DOHH2 (cell line): ENCODE measurements around the gene EME2.

Experiments used
- H3F3A ChIP-seq: fragments of 200-600 bp; sonication (generic), shearing (Covaris generic); 2 replicates; pipeline ENCODE4 v1.6.0; 2016; ENCODE audit warnings: antibody characterized with exemption, mild to moderate bottlenecking; ENCODE audit not compliant: control insufficient read depth, insufficient read depth
- H3K27ac ChIP-seq: fragments of 200-600 bp; sonication (generic); 2 replicates; pipeline ENCODE4 v1.5.1; 2014; ENCODE audit warnings: low read depth, mild to moderate bottlenecking, low read length, moderate library complexity
- H3K27me3 ChIP-seq: fragments of 200-600 bp; sonication (generic); 2 replicates; pipeline ENCODE4 v1.6.1; 2014; ENCODE audit warnings: mild to moderate bottlenecking, low read length, mixed read lengths; ENCODE audit not compliant: control insufficient read depth
- H3K36me3 ChIP-seq: fragments of 200-600 bp; sonication (generic); 2 replicates; pipeline ENCODE4 v1.6.1; 2014; ENCODE audit warnings: mild to moderate bottlenecking, low read length, moderate library complexity, mixed read lengths; ENCODE audit not compliant: control insufficient read depth
- H3K4me1 ChIP-seq: fragments of 200-600 bp; sonication (generic); 2 replicates; pipeline ENCODE4 v1.6.1; 2014; ENCODE audit warnings: mild to moderate bottlenecking, low read length, mixed read lengths; ENCODE audit not compliant: control insufficient read depth
- H3K4me2 ChIP-seq: fragments of 200-600 bp; sonication (generic); 2 replicates; pipeline ENCODE4 v1.6.0; 2014; ENCODE audit warnings: mild to moderate bottlenecking, low read length, moderate library complexity
- H3K4me3 ChIP-seq: fragments of 200-600 bp; sonication (generic); 2 replicates; pipeline ENCODE4 v1.5.1; 2014; ENCODE audit warnings: mild to moderate bottlenecking, low read length, mixed read lengths
- H3K79me2 ChIP-seq: fragments of 200-600 bp; sonication (generic); 2 replicates; pipeline ENCODE4 v1.6.1; 2014; ENCODE audit warnings: mild to moderate bottlenecking, low read length, mixed read lengths; ENCODE audit not compliant: control insufficient read depth
- H3K9me2 ChIP-seq: fragments of 200-600 bp; sonication (generic); replicated peaks from 2 replicates; pipeline ENCODE4 v1.6.1; 2014; ENCODE audit warnings: mild to moderate bottlenecking, low read length, mixed read lengths; ENCODE audit not compliant: control insufficient read depth
- H3K9me3 ChIP-seq: fragments of 200-600 bp; sonication (generic); 2 replicates; pipeline ENCODE4 v1.6.1; 2014; ENCODE audit warnings: antibody characterized with exemption, low read length, mixed read lengths; ENCODE audit not compliant: control insufficient read depth, insufficient read depth
- H4K20me1 ChIP-seq: fragments of 200-600 bp; sonication (generic); 2 replicates; pipeline ENCODE4 v1.6.0; 2014; ENCODE audit warnings: low read depth, mild to moderate bottlenecking, antibody characterized with exemption, low read length, moderate library complexity; ENCODE audit not compliant: control insufficient read depth, insufficient read depth
- EZH2phosphoT487 ChIP-seq: fragments of 200-600 bp; sonication (generic); IDR thresholded peaks from 2 replicates; pipeline ENCODE4 v1.6.1; 2017; ENCODE audit warnings: borderline replicate concordance, mild to moderate bottlenecking, antibody characterized with exemption, low read length, moderate library complexity, mixed read lengths
- TF ChIP-seq, protein P1 (sequence below): fragments of 200-600 bp; sonication (generic); IDR thresholded peaks from one replicate; pipeline ENCODE4 v1.5.1; 2014; ENCODE audit warnings: antibody characterized with exemption, mild to moderate bottlenecking, low read depth, low read length; ENCODE audit not compliant: poor library complexity, severe bottlenecking

EME2 gene

GRCh38 chr16:1807626-1808025 is 35.0 kb downstream of the EME2 start:
- Histone ChIP-seq H3K9me2 (no peaks in the 10 kb centered on the region), H3K4me1 (no peaks in the 10 kb centered on the region), H4K20me1 (no peaks in the 10 kb centered on the region), H3K36me3 (no peaks in the 10 kb centered on the region), H3K27ac (no peak overlapping the region), H3F3A (no peaks in the 10 kb centered on the region), H3K9me3 (no peaks in the 10 kb centered on the region), H3K27me3 (no peaks in the 10 kb centered on the region), H3K4me2 (no peak overlapping the region), H3K4me3 (no peak overlapping the region), H3K79me2 (no peaks in the 10 kb centered on the region)
- TF ChIP-seq, protein P1, sequence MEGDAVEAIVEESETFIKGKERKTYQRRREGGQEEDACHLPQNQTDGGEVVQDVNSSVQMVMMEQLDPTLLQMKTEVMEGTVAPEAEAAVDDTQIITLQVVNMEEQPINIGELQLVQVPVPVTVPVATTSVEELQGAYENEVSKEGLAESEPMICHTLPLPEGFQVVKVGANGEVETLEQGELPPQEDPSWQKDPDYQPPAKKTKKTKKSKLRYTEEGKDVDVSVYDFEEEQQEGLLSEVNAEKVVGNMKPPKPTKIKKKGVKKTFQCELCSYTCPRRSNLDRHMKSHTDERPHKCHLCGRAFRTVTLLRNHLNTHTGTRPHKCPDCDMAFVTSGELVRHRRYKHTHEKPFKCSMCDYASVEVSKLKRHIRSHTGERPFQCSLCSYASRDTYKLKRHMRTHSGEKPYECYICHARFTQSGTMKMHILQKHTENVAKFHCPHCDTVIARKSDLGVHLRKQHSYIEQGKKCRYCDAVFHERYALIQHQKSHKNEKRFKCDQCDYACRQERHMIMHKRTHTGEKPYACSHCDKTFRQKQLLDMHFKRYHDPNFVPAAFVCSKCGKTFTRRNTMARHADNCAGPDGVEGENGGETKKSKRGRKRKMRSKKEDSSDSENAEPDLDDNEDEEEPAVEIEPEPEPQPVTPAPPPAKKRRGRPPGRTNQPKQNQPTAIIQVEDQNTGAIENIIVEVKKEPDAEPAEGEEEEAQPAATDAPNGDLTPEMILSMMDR: no peak
- no peak for TF ChIP-seq EZH2phosphoT487

DNA sequence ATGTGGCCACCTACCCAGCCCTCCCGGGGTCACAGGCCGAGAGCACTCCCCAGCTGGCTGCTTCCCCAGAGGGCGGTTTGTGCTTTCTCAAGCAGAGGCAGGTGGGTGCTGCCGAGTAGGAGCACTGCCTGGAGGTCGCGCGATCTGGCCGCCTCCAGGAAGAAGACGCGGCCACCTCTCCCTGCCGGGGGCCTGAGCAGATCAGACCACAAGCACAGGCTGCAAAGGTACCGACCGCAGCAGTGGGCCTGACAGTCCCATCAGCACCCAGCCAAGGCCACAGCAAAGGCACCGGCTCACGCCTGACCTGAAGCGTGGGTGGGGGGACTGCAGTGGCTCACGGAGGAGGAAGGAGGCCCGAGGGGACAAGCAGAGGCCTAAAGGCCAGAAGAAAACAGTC is 36.1 kb downstream of the EME2 start:
- no peaks in the 10 kb centered on the region for H3K27me3 ChIP-seq
- H3K4me2 ChIP-seq: no peak overlapping the region
- H3K9me3 ChIP-seq: no peaks in the 10 kb centered on the region
- H3K79me2 ChIP-seq: no peaks in the 10 kb centered on the region
- TF ChIP-seq, protein P1: no peak
- TF ChIP-seq EZH2phosphoT487: no peak
- no peaks in the 10 kb centered on the region for H3K4me1 ChIP-seq
- H3F3A ChIP-seq: no peaks in the 10 kb centered on the region
- no peaks in the 10 kb centered on the region for H3K9me2 ChIP-seq
- H3K36me3 ChIP-seq: no peaks in the 10 kb centered on the region
- H3K4me3 ChIP-seq: no peak overlapping the region
- no peaks in the 10 kb centered on the region for H4K20me1 ChIP-seq
- H3K27ac ChIP-seq: no peak overlapping the region

DNA sequence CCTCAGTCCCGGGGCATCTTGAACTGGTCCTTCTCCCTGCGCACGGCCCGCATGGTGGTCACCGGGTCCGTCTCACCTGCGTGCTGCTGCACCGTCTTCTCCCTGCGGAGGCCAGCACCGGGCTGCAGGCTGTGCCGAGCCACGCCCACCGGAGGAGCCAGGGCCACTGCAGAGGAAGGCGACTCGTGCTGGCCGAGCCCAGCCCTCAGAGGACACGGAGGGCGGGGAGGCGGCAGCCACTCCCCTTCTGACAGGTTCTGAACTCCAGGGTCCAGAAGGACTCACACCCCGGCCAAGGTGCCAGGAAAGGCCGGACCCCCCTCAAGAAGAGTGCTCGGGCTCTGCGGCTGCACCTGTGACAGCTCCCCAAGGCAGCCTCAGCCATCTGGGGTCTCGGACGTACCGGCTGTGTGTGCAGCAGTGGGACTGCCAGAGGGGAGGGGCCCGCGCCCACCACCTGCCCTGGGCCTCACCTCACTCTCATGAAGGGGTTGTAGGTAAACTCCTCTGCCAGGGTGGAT is 36.7 kb downstream of the EME2 start:
- Histone ChIP-seq H3K9me2 (no peaks in the 10 kb centered on the region), H3K36me3 (no peaks in the 10 kb centered on the region), H4K20me1 (no peaks in the 10 kb centered on the region), H3K4me1 (no peaks in the 10 kb centered on the region), H3K27ac (no peak overlapping the region), H3K4me3 (no peak overlapping the region), H3F3A (no peaks in the 10 kb centered on the region), H3K4me2 (no peak overlapping the region), H3K79me2 (no peaks in the 10 kb centered on the region), H3K27me3 (no peaks in the 10 kb centered on the region), H3K9me3 (no peaks in the 10 kb centered on the region)
- no peak for TF ChIP-seq EZH2phosphoT487
- TF ChIP-seq, protein P1: no peak
